Measurements from ENCODE around the gene MOB3A. TPM values are rescaled to one million over a fixed set of nuclear protein-coding genes. Genes with fewer than 3 reads are reported as not detected.

MOB3A gene
- total RNA-seq, 1 donor from 2014 or later = 46.7 TPM

- DNase-seq (ENCODE audit: low read depth) = peak; percentile 75
These were observed 36.5 kb downstream of the MOB3A start for GRCh38 chr19:2059422-2060201.

- DNase-seq (ENCODE audit: low read depth) = no peak
These were observed 37.3 kb downstream of the MOB3A start for GRCh38 chr19:2058570-2059421.

GRCh38 chr19:2057484-2058469 lies 38.3 kb downstream of the MOB3A start:
- DNase-seq (ENCODE audit: low read depth) = no peak

DNA sequence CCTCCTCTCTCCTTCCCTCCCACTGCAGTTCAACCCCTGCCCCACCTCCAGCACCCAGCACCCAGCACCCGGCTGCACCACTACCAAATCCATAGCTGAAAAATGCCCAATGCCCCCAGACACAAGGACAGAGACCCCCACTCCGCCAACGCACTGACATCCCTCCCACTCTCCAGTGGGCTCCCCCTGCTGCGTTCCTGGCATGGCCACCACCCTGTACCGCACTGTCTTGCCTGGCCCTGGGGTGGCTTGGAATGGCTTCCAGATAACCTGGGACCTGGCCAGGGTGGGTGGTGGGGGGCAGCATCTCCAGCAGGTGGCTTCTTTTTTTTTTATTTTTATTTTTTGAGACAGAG lies 39.3 kb downstream of the MOB3A start:
- no peak for DNase-seq (ENCODE audit: low read depth)

DNA sequence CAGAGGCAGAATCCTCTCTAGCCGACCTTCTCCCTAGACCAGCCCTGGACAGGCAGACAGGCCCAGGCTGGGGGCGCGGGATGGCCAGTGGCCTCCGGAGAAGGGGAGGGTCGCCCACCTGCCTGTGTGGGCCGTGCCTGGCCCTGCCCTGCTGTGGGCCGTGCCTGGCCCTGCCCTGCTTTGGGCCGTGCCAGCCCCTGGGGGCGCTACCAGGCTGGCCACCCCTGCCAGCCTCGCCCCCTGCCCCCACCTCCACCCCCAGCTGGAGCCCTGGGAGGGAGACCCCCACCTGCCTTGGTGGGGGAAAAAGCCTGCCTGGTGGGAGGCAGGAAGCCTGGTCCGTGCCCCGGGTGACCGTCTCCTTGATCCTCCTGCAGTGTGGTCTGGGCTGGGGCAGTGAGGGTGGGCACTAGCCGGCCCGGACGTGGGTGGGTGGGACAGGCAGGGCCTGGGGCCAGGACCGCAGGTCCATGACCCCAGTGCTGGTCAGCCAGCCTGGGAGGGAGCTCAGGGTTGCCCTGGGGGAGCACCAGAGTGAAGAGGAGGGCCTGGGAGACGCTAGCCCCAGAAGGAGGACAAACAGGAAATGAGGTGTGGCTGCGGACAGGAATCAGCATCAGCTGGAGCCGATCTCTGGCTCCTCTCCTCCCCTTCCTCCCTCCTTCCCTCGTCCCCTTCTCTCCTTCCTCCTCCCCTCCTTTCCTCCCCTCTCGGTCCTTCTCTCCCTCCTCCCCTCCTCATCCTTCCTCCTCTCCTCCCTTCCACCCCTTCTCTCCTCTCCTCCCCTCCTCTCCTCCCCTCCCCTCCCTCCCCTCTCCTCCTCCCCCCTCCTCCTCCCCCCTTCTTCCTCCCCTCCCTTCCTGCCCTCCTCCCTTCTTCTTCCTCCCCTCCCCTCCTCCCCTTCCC lies 39.9 kb downstream of the MOB3A start:
- DNase-seq (ENCODE audit: low read depth) = peak; percentile 56

DNA sequence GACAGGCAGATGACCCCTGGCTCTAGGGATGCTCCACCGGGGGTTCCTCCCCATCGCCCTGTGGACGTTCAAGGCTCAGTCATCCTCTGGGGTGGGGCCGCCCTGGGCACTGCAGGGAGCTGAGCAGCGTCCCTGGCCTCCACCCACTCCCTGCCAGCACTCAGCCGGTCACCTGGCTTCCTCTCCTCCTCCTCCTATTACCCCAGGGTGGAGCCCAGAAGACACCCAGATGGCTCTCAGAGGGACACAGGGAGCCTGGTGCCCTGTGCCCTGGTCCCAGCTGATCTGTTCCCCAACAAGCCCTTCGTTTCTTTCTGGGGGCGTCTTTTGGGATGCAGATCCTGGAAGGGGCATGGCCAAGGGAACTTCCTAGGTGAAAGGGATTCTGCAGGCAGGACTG lies 41.4 kb downstream of the MOB3A start:
- no peak for DNase-seq (ENCODE audit: low read depth)

DNA sequence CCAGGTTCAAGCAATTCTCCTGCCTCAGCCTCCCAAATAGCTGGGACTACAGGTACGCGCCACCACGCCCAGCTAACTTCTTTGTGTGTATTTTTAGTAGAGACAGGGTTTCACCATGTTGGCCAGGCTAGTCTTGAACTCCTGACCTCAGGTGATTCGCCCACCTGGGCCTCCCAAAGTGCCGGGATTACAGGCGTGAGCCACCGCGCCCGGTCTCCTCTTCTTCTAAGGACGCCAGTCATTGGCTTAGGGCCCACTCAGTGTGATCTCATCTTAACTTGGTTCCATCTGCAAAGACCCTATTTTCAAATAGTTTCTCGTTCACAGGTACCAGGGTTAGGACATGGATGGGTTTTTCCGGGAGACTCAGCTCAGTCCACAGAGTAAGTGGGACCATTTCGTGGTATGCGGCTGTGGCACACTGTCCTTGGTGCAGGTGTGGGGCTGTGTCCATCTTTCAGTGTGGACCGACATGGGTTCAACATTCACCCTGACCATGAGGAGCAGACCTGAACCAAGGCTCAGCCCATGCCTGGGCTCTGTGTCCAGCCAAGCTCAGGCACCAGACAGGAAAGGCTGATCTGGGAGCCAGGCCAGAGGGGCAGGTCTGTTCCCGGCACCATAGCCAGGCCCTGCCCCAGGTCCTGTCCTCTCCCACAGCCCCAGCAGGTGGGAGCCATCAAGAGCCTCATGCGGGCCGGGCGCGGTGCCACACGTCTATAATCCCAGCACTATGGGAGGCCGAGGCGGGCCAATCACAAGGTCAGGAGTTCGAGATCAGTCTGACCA lies 42.3 kb downstream of the MOB3A start:
- no peak for DNase-seq (ENCODE audit: low read depth)

GRCh38 chr19:2051773-2052704 lies 44.1 kb downstream of the MOB3A start:
- DNase-seq (ENCODE audit: low read depth) = no peak

DNA sequence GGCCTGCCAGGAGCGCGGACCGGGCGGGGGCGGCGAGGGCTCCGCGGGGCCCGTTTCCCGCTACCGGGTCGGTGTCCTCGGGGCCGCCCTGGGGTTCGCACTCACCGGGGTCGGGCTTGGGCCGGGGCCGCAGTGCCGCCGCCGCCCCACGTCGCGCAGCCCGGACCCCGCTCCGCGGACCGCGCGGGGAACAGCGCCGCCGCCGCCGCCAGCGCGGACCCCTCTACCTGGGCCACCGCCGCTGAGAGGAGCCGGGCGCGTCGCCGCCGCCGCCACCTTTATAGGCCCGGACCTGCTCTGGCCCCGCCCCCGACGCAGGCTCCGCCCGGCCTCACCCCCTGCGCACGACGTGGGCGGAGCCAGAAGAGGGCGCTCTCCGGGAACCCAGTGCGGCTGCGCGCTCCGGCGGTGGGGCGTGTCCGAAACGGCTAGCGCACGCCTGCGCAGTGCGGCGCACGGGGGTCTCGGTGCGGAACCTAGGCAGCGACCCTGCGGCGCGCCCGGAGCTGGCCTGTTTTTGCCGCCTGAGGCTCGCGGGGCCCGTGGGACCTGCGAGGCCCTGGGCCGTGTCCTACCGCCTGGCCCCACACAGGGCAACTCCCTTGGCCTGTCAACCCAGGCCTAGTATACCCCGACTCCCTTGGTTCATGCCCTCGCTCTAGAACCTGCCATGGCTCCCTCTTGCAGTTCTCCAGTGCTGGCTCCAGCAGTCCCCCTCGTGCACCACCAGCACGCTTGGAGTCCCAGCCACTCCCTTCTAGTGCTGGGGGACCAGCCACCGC lies 44.9 kb downstream of the MOB3A start, which contains the start of gene MKNK2:
Gene MKNK2, minus strand, starts transcription at position 254 of the 782 bp plus-strand sequence. CDS start 393 bp downstream, outside the sequence.
- DNase-seq (ENCODE audit: low read depth) = no peak

GRCh38 chr19:2050349-2050990 lies 45.7 kb downstream of the MOB3A start:
- no peak for DNase-seq (ENCODE audit: low read depth)

GRCh38 chr19:2049741-2050348 lies 46.3 kb downstream of the MOB3A start:
- DNase-seq (ENCODE audit: low read depth) = peak; percentile 82

GRCh38 chr19:2048959-2049740 lies 47.0 kb downstream of the MOB3A start:
- DNase-seq (ENCODE audit: low read depth) = peak; percentile 34

- DNase-seq (ENCODE audit: low read depth) = no peak
These were observed 47.8 kb downstream of the MOB3A start for GRCh38 chr19:2048104-2048958.

GRCh38 chr19:2047449-2048103 lies 48.5 kb downstream of the MOB3A start:
- DNase-seq (ENCODE audit: low read depth) = peak; percentile 57

DNA sequence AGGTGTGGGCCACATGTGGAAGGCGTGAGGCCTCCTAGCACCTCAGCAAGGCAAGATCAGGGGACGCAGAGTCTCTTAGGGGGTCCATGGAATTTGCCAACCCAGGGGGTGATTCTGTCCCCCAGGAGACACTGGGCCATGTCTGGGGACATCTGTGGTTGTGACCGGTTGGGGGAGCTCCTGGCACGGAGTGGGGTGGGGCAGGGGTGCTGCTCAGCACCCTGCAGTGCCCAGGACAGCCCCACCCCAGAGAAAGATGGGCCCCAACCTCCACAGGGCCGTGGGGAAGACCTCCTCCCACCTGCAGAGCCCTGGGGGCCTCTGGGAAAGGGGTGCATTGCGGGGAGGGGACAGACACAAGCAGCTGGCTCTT lies 49.1 kb downstream of the MOB3A start:
- no peak for DNase-seq (ENCODE audit: low read depth)

All from renal cortical epithelial cell (primary cell).